WTC11 (cell line): ENCODE measurements around the gene IFNG-AS1. TPM values are rescaled to one million over a fixed set of nuclear protein-coding genes. Genes with fewer than 3 reads are reported as not detected.
A peak's percentile ranks its signal among the peaks of the same experiment; 100 is the strongest.

Experiments used
- ATAC-seq: fragments of 200-7000 bp; cut with Tn5 transposase; 2 replicates; pipeline ENCODE4 v1.10.0; 2021; ENCODE audit warnings: mild to moderate bottlenecking, moderate library complexity
- CTCF ChIA-PET: fragments of 300-600 bp; sonication (Branson Sonifier 250); formaldehyde crosslinking; loops from one replicate; lab custom pipeline; 2021; ENCODE audit warnings: antibody characterized with exemption; lab: Charles Lee
- POLR2A ChIA-PET: fragments of 350-600 bp; sonication (Branson Sonifier 250); formaldehyde crosslinking; loops from one replicate; lab custom pipeline; 2021; ENCODE audit warnings: antibody characterized with exemption; lab: Charles Lee
- DNase-seq: peaks from one replicate; pipeline ENCODE4 v3.0.0; 2021; ENCODE audit warnings: low spot score
- H3K27ac Mint-ChIP-seq: 2 replicates; pipeline ENCODE4 v1.8.0; 2021; ENCODE audit warnings: mixed read lengths
- H3K27me3 Mint-ChIP-seq: 2 replicates; pipeline ENCODE4 v1.8.0; 2021; ENCODE audit warnings: low read depth, mild to moderate bottlenecking, moderate library complexity, mixed read lengths
- H3K36me3 Mint-ChIP-seq: 2 replicates; pipeline ENCODE4 v1.8.0; 2021; ENCODE audit warnings: mixed read lengths
- H3K4me1 Mint-ChIP-seq: 2 replicates; pipeline ENCODE4 v1.8.0; 2022; ENCODE audit warnings: mixed read lengths
- H3K4me3 Mint-ChIP-seq: 2 replicates; pipeline ENCODE4 v1.8.0; 2021; ENCODE audit warnings: mild to moderate bottlenecking, moderate library complexity, mixed read lengths
- H3K9me3 Mint-ChIP-seq: 2 replicates; pipeline ENCODE4 v1.8.0; 2021; ENCODE audit warnings: mixed read lengths
- CBFB ChIP-seq: sonication (generic); formaldehyde crosslinking; IDR thresholded peaks from 2 replicates; pipeline ENCODE4 v1.8.1; 2022; ENCODE audit warnings: mild to moderate bottlenecking, low read depth, missing genetic modification reagents
- EMX1 ChIP-seq: fragments of 250-450 bp; sonication (Bioruptor Pico); IDR thresholded peaks from 2 replicates; pipeline ENCODE4 v1.8.0; 2021; ENCODE audit warnings: mild to moderate bottlenecking
- ESRRA ChIP-seq: sonication (generic); formaldehyde crosslinking; IDR thresholded peaks from 2 replicates; pipeline ENCODE4 v1.8.1; 2022; ENCODE audit warnings: mild to moderate bottlenecking, missing genetic modification reagents, borderline replicate concordance
- FOXJ3 ChIP-seq: sonication (generic); formaldehyde crosslinking; IDR thresholded peaks from 2 replicates; pipeline ENCODE4 v1.9.0; 2021; ENCODE audit warnings: missing genetic modification reagents, mild to moderate bottlenecking, borderline replicate concordance
- GRHL2 ChIP-seq: fragments of 250-450 bp; sonication (Bioruptor Pico); IDR thresholded peaks from 2 replicates; pipeline ENCODE4 v1.8.0; 2022; ENCODE audit warnings: mild to moderate bottlenecking, moderate library complexity; ENCODE audit not compliant: insufficient replicate concordance, severe bottlenecking
- JAZF1 ChIP-seq: fragments of 250-450 bp; sonication (Bioruptor Pico); IDR thresholded peaks from 2 replicates; pipeline ENCODE4 v1.9.0; 2021; ENCODE audit warnings: moderate library complexity, mild to moderate bottlenecking, inconsistent platforms
- NFYB ChIP-seq: sonication (generic); formaldehyde crosslinking; conservative IDR thresholded peaks from 2 replicates; pipeline ENCODE4 v1.8.0; 2022; ENCODE audit warnings: low read depth, missing genetic modification reagents
- SMAD4 ChIP-seq: sonication (generic); formaldehyde crosslinking; IDR thresholded peaks from 2 replicates; pipeline ENCODE4 v1.8.0; 2022; ENCODE audit warnings: mild to moderate bottlenecking, missing genetic modification reagents
- ZNF138 ChIP-seq: sonication (generic); formaldehyde crosslinking; conservative IDR thresholded peaks from 2 replicates; pipeline ENCODE4 v1.8.1; 2022; ENCODE audit warnings: mild to moderate bottlenecking, moderate library complexity, missing genetic modification reagents
- ZNF232 ChIP-seq: sonication (generic); formaldehyde crosslinking; IDR thresholded peaks from 2 replicates; pipeline ENCODE4 v1.8.0; 2022; ENCODE audit warnings: mild to moderate bottlenecking, missing genetic modification reagents
- ZNF281 ChIP-seq: sonication (generic); formaldehyde crosslinking; IDR thresholded peaks from 2 replicates; pipeline ENCODE4 v1.8.0; 2023; ENCODE audit warnings: mild to moderate bottlenecking, missing genetic modification reagents
- ZNF396 ChIP-seq: fragments of 250-450 bp; sonication (Bioruptor Pico); IDR thresholded peaks from 2 replicates; pipeline ENCODE4 v1.8.0; 2021; ENCODE audit warnings: mild to moderate bottlenecking, moderate library complexity, borderline replicate concordance
- ZNF423 ChIP-seq: fragments of 250-450 bp; sonication (Bioruptor Pico); IDR thresholded peaks from 2 replicates; pipeline ENCODE4 v2.1.2; 2022; ENCODE audit warnings: mild to moderate bottlenecking, moderate library complexity
- ZNF512 ChIP-seq: sonication (generic); formaldehyde crosslinking; IDR thresholded peaks from 2 replicates; pipeline ENCODE4 v1.8.1; 2022; ENCODE audit warnings: missing genetic modification reagents, borderline replicate concordance
- total RNA-seq: library from RNA; stranded (reverse); gene quantifications from 3 replicates; pipeline ENCODE4 v1.2.3, GENCODE V29; 2021
- TF ChIP-seq, protein P1 (sequence below): sonication (generic); formaldehyde crosslinking; IDR thresholded peaks from 2 replicates; pipeline ENCODE4 v1.8.1; 2022; ENCODE audit warnings: low read depth, missing genetic modification reagents, borderline replicate concordance
- TF ChIP-seq, protein P2 (sequence below): sonication (generic); formaldehyde crosslinking; IDR thresholded peaks from 2 replicates; pipeline ENCODE4 v1.8.0; 2023; ENCODE audit warnings: missing genetic modification reagents, mild to moderate bottlenecking, borderline replicate concordance
- TF ChIP-seq, protein P3 (sequence below): fragments of 250-450 bp; sonication (Bioruptor Pico); IDR thresholded peaks from 2 replicates; pipeline ENCODE4 v2.1.2; 2022; ENCODE audit warnings: mild to moderate bottlenecking, moderate library complexity
- TF ChIP-seq, protein P4 (sequence below): fragments of 200-600 bp; IDR thresholded peaks from 2 replicates; pipeline ENCODE4 v1.8.0; 2022; ENCODE audit warnings: antibody characterized with exemption

The IFNG-AS1 gene
- total RNA-seq, 1 experiment from 2014 or later: not detected

GRCh38 chr12:68065687-68066086 is 76.4 kb downstream of the IFNG-AS1 start:
- CTCF ChIA-PET: interaction anchor here (0.6 kb wide), 1 partner anchor 83 kb away, joined by 3 read pairs; no protein-coding TSS in a partner anchor
- Mint-ChIP-seq H3K36me3 (peaks cover 14% of the 10 kb centered on the region), H3K4me3 (no peak overlapping the region), H3K27me3 (peaks cover 14% of the 10 kb centered on the region), H3K27ac (no peak overlapping the region), H3K4me1 (no peaks in the 10 kb centered on the region), H3K9me3 (peaks cover 63% of the 10 kb centered on the region)
- POLR2A ChIA-PET: no interaction called here
- TF ChIP-seq ZNF396 (CRISPR knock-in tag) (no peak), CBFB (CRISPR knock-in tag) (no peak), NFYB (CRISPR knock-in tag) (no peak), ESRRA (CRISPR knock-in tag) (no peak), SMAD4 (CRISPR knock-in tag) (no peak), ZNF423 (no peak), ZNF512 (CRISPR knock-in tag) (no peak), JAZF1 (CRISPR knock-in tag) (no peak)
- TF ChIP-seq, protein P1, sequence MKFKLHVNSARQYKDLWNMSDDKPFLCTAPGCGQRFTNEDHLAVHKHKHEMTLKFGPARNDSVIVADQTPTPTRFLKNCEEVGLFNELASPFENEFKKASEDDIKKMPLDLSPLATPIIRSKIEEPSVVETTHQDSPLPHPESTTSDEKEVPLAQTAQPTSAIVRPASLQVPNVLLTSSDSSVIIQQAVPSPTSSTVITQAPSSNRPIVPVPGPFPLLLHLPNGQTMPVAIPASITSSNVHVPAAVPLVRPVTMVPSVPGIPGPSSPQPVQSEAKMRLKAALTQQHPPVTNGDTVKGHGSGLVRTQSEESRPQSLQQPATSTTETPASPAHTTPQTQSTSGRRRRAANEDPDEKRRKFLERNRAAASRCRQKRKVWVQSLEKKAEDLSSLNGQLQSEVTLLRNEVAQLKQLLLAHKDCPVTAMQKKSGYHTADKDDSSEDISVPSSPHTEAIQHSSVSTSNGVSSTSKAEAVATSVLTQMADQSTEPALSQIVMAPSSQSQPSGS (CRISPR knock-in tag): no peak
- TF ChIP-seq, protein P2, sequence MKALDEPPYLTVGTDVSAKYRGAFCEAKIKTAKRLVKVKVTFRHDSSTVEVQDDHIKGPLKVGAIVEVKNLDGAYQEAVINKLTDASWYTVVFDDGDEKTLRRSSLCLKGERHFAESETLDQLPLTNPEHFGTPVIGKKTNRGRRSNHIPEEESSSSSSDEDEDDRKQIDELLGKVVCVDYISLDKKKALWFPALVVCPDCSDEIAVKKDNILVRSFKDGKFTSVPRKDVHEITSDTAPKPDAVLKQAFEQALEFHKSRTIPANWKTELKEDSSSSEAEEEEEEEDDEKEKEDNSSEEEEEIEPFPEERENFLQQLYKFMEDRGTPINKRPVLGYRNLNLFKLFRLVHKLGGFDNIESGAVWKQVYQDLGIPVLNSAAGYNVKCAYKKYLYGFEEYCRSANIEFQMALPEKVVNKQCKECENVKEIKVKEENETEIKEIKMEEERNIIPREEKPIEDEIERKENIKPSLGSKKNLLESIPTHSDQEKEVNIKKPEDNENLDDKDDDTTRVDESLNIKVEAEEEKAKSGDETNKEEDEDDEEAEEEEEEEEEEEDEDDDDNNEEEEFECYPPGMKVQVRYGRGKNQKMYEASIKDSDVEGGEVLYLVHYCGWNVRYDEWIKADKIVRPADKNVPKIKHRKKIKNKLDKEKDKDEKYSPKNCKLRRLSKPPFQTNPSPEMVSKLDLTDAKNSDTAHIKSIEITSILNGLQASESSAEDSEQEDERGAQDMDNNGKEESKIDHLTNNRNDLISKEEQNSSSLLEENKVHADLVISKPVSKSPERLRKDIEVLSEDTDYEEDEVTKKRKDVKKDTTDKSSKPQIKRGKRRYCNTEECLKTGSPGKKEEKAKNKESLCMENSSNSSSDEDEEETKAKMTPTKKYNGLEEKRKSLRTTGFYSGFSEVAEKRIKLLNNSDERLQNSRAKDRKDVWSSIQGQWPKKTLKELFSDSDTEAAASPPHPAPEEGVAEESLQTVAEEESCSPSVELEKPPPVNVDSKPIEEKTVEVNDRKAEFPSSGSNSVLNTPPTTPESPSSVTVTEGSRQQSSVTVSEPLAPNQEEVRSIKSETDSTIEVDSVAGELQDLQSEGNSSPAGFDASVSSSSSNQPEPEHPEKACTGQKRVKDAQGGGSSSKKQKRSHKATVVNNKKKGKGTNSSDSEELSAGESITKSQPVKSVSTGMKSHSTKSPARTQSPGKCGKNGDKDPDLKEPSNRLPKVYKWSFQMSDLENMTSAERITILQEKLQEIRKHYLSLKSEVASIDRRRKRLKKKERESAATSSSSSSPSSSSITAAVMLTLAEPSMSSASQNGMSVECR: no peak
- DNase-seq: no peak
- no peak for ATAC-seq

DNA sequence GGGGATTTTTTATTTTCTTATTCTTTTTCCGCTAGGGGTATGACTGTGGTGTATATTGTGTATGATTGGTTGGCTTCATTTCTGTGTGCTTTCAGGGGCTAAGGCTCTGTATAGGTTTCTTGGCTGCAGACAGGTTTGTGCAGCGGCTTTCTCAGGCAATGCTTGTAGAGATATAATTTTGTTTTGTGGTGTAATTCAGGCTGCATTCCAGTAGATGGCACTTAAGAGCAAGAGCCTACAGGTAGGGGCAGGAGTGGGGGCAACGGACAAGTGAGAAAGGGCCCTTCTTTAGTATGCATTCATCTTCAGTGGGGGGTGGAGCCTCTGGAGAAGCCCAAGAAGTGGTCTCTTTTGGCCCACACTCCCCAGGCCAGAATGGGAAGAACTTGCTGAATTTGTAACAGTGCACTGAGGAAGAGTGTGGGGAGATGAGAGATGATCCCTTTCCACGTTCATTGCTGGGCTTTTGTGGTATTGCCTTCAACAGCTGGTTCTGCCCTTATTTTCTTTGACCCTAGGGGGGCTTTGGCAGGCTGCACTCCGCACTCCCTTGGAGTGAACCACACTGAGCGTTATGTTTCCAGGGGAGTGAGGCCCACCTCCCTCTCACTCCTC is 78.6 kb downstream of the IFNG-AS1 start:
- DNase-seq (no peak), ATAC-seq (peak; percentile 80)
- H3K4me1 Mint-ChIP-seq: no peaks in the 10 kb centered on the region
- H3K36me3 Mint-ChIP-seq: peaks cover 12% of the 10 kb centered on the region
- CTCF ChIA-PET: interaction anchor here (0.6 to 2.0 kb wide), 4 partner anchors 13 to 91 kb away, joined by 3 to 12 read pairs (median 4); no protein-coding TSS in a partner anchor
- POLR2A ChIA-PET: no interaction called here
- no peak overlapping the region for H3K27ac Mint-ChIP-seq
- peaks cover 19% of the 10 kb centered on the region for H3K27me3 Mint-ChIP-seq
- no peak for TF ChIP-seq ZNF281 (CRISPR knock-in tag)
- TF ChIP-seq, protein P3, sequence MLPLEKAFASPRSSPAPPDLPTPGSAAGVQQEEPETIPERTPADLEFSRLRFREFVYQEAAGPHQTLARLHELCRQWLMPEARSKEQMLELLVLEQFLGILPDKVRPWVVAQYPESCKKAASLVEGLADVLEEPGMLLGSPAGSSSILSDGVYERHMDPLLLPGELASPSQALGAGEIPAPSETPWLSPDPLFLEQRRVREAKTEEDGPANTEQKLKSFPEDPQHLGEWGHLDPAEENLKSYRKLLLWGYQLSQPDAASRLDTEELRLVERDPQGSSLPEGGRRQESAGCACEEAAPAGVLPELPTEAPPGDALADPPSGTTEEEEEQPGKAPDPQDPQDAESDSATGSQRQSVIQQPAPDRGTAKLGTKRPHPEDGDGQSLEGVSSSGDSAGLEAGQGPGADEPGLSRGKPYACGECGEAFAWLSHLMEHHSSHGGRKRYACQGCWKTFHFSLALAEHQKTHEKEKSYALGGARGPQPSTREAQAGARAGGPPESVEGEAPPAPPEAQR: no peak
- TF ChIP-seq FOXJ3 (CRISPR knock-in tag): no peak
- no peak for TF ChIP-seq ZNF232 (CRISPR knock-in tag)
- TF ChIP-seq EMX1 (CRISPR knock-in tag): no peak
- no peak for TF ChIP-seq ZNF138 (CRISPR knock-in tag)
- TF ChIP-seq, protein P4, sequence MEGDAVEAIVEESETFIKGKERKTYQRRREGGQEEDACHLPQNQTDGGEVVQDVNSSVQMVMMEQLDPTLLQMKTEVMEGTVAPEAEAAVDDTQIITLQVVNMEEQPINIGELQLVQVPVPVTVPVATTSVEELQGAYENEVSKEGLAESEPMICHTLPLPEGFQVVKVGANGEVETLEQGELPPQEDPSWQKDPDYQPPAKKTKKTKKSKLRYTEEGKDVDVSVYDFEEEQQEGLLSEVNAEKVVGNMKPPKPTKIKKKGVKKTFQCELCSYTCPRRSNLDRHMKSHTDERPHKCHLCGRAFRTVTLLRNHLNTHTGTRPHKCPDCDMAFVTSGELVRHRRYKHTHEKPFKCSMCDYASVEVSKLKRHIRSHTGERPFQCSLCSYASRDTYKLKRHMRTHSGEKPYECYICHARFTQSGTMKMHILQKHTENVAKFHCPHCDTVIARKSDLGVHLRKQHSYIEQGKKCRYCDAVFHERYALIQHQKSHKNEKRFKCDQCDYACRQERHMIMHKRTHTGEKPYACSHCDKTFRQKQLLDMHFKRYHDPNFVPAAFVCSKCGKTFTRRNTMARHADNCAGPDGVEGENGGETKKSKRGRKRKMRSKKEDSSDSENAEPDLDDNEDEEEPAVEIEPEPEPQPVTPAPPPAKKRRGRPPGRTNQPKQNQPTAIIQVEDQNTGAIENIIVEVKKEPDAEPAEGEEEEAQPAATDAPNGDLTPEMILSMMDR: peak; percentile 57; the same call in 1 of the 2 replicates
- no peak for TF ChIP-seq GRHL2 (CRISPR knock-in tag)
- H3K9me3 Mint-ChIP-seq: peaks cover 41% of the 10 kb centered on the region
- H3K4me3 Mint-ChIP-seq: no peak overlapping the region
